ENCODE results near the gene GDF9.

Gene GDF9, protein sequence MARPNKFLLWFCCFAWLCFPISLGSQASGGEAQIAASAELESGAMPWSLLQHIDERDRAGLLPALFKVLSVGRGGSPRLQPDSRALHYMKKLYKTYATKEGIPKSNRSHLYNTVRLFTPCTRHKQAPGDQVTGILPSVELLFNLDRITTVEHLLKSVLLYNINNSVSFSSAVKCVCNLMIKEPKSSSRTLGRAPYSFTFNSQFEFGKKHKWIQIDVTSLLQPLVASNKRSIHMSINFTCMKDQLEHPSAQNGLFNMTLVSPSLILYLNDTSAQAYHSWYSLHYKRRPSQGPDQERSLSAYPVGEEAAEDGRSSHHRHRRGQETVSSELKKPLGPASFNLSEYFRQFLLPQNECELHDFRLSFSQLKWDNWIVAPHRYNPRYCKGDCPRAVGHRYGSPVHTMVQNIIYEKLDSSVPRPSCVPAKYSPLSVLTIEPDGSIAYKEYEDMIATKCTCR

DNA sequence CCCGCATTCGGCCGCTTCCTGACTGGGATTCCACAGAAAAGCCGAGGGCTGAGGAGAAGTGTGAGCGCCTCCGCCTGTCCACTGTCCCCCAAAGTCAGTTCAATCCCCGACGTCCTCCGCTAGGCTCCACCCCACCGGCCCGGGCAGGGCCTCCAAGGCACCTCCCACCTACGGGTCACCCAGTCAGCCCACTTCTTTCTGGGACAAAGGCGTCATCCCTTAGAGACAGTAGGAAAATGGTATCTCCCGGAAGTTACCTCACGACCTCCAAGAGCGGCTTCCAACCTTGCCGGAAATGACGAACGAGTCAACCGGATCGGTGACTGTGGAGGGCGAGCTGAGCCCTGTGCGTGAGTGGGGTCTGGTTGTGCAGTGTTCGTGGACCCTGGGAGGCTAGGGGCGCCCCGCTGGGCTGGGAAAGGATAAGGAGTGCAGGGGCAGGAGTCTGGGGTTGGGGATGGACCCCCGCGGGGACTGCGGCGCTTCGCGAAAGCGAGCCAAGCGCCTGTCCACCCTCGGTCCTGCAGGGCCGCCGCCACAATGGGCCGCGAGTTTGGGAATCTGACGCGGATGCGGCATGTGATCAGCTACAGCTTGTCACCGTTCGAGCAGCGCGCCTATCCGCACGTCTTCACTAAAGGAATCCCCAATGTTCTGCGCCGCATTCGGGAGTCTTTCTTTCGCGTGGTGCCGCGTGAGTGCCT is at the start of gene GDF9, which contains the start of gene UQCRQ:
TSS of gene GDF9 (minus strand) at position 128 of the 704 bp plus-strand sequence. CDS start 1,936 bp downstream, outside the sequence.
TSS of gene UQCRQ (plus strand) at position 301 of the 704 bp plus-strand sequence. CDS start at position 541, 240 bp downstream.
- DNase-seq (ENCODE audit: low spot score) = peak; percentile 99

DNA sequence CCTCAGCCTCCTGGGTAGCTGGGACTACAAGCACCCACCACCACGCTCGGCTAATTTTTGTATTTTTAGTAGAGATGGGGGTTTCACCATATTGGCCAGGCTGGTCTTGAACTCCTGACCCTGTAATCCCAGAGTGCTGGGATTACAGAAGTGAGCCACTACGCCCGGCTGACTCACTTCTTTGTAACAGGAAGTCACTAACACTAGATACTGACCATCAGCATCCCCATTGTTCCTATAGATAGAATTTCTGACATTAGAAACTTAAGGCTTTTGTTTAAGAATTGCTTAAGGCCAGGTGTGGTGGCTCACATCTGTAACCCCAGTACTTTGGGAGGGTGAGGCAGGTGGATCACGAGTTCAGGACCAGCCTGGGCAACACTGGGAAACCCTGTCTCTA is 49.4 kb upstream of the GDF9 start:
- DNase-seq (ENCODE audit: low spot score) = no peak

DNA sequence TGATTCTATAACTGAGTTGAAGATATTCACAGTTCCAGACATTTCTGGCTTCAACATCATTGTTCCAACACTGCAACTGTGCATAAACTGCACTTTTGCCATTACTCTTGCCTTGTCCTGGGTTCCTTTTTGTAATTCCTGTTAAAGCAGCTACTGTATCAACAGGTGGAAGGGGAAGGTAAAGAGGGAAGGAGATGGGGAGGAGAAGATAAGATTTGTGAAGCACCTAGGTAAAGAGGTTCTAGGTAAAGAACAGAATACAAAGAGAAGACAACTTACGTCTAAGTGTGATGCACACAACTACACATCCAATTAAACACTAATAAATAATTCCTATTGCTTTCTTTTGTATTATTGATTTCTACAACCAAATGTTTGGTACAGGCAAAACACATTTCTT is 43.4 kb upstream of the GDF9 start:
- no peak for DNase-seq (ENCODE audit: low spot score)

DNA sequence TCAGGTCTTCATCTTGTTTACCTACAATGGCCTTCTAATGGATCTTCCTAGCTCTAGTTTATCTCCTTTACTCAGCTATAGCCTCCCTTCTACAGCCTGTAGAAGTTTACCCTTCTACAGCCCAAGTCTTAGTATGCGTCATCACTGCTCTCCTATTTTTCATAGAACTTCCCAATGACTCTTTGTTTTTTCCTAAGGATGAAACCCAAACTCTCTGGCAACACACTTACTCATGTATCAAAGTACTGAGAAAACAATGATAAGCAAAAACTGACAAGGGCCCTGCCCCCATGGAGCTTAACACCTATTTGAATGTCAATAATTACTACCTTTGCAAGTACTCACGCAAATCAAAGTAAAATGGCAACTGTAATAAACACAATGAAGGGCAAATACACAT is 40.9 kb upstream of the GDF9 start:
- DNase-seq (ENCODE audit: low spot score) = no peak

DNA sequence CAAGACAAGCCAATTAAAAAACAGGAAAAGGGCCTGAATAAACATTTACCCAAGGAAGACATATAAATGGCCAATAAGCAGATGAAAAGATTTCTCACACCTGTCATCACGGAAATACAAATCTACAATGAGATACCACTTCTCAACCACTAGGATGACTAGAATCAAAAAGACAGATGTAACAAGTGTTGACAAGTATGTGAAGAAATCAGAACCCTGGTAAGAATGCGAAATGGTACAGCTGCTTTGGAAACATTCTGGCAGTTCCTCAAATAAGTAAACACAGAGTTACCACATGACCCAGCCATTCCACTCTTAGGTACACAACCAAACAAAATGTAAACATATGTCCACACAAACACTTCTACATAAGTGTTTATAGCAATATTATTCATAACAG is 39.7 kb upstream of the GDF9 start:
- DNase-seq (ENCODE audit: low spot score) = no peak

DNA sequence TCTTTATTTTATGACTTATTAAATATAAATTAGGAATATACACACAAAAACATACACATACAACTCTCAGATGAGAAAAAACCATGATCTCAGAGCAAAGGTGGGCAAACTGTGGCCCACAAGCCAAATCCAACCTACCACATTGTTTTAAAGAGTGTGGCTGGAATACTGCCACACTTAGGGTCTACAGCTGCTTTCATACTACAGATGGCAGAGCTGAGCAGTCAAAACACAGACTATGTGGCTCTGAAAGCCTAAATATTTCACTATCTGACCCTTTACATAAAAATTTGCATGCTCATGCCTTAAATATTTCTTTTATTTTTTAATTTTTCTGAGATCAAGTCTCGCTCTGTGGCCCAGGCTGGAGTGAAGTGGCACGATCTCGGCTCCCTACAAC is 35.5 kb upstream of the GDF9 start:
- DNase-seq (ENCODE audit: low spot score) = no peak

DNA sequence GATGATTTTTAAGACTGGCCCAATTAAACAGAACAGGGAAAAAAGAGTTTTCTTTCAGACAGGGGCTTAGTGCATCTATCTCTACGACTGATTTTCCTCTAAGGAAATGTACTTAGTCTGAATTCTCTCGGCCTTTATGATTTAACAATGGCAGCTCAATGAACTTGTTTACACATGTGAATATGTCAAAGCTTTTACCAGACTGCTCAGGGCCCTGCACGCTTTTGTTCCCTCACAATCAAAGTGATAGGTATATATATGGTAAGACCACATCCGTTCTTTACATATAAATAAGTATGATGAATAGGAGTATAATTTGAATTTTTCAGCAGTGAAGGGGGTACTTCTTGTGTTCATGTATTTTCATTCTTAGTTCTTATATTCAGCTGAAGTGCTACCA is 34.8 kb upstream of the GDF9 start:
- DNase-seq (ENCODE audit: low spot score) = no peak

DNA sequence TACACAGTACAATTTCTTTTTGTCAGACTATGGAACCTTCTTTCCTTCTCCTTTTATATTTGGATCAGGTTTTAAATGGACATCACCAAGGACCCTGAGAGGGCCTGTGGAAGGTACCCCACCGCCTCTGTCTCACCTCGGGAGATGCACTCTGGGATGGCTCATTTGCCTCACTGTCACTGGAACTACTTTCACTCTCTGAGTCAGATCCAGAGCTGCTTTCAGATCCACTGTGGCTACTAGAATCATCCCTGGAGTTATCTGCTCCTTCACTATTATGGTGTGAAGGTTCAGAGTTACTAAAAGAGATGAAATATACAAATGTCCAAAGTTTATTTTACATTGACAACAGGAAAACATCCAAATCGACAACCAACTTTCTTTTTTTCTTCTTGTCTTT is 31.8 kb upstream of the GDF9 start:
- DNase-seq (ENCODE audit: low spot score) = no peak

DNA sequence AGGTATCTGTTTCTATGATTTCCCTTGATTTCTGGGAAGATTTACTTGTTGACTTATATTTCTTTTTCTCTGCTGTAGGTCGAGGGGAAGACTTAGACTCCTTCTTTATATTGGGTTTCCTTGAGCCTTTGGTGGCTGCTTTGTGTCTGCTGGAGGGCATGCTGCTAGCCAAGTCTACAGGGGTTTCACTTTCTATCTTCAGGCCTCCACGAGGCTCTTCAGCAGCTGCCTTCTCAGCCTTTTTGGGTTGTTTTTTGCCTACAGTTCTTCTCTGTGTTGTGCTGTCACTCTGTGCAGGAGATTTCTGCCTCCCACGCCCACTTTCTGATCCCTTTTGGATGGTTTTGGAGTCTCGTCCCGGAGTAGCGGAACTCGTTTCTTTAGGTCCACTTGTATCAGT is 30.4 kb upstream of the GDF9 start:
- DNase-seq (ENCODE audit: low spot score) = no peak

DNA sequence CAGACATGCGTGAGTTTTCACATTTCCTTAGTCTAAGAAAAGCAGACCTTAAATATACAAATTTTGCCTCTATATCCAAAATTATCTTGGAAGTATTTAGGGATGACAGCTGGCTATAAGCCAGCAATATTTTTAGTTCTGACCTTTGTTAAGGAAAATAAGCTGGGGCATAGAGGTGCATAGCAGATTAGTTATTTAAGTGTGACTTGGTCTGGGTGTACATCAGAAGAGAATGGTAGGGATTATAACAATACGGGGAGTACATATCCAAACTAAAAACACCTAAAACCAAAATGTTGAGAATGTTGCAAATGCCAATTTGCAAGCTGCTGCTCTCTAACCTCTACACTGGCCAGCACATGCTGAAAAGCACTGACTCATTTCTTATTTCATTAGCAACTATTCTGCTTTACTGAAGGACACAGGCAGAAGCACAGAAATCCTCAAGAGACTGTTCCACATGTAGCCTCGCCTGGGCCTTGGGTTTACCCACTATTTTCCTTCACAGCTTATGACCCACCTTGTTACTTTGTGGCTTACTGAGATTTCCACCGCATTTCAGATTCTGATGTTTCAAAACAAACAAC is 29.5 kb upstream of the GDF9 start:
- DNase-seq (ENCODE audit: low spot score) = no peak

DNA sequence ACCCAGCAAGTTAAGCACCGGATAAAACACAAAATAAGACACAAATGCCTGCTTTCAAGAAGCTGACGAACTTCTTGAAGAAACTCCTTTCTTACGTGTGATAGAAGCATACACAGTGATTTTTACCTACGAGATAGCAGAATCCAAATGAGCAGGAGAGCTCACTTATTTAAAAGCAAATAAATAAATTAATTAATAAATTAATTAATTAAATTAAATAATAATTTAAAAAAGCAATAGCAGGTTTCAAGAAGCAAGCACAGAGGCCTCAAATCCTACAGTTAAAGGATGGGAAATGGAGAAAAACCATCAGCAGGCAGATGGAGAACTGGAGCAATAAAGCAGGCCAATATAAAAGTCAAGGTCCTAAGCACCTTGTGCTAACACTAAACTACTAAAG is 24.5 kb upstream of the GDF9 start:
- no peak for DNase-seq (ENCODE audit: low spot score)

DNA sequence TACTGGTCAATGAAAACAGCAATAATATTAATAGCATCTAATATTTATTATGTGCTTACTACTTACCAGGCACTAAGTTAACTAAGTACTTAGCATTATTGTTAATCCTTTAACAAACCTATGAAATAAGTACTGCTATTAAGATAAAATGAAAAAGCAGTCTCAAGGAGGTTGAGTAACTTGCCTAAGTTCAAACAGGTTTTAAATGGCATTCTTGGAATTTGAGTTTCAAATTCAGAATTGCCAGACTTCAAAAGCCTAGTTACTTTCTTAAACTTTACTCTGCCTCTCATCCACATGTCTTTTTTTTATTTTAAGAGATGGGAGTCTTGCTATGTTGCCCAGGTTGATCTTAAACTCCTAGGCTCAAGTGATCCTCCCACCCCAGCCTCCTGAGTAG is 23.2 kb upstream of the GDF9 start:
- no peak for DNase-seq (ENCODE audit: low spot score)

DNA sequence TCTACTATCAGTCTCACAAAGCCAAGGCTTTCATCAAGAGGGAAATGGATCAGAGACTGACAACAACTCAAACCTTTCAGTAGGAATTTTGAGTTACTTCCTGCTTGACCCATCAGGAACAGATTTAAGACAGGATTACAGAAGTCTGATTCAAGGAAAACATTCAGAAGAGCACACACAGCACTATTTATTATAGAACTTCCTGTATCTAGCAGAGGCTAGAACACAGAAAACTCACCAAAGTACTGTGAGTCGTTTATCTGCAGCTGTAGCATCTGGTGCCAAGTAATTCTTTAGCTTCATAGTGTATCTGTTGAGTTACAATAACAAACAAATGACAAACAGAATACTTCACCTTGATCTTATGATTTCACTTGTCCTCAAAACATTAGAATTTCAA is 21.0 kb upstream of the GDF9 start:
- no peak for DNase-seq (ENCODE audit: low spot score)

DNA sequence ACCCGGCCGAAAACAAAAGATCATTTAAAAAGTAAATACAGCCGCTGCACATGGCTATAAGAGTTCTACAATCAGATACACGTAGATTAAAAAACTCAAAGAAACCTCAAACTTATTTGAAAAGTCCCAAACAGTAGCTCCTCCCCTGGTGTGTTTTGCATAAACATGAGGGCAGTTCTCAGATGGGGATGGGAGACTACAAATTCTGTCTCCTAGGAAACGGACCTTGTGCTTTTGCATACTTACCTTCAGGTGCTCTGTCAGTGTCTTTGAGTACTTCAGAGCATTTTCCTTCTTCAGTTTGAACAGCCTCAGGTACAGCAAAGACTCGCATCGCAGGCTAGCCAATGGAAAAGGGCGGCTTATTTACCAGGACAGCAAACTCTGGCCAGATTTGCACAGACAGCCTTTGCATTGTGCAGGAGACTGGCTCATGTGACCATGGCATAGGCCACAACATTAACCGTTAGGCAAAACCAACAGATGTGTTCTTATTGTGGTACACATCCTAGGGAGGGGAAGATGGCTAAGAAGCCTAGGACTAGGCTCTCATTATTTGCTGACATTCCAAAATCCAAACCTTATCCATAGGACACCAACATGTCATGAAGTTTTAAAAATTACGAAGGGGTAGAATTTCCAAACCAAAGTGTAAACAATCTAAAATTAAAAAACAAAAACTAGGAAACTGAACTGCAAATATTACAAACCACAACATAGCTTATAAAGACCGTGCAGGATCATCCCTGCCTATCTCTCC is 20.0 kb upstream of the GDF9 start:
- no peak for DNase-seq (ENCODE audit: low spot score)

DNA sequence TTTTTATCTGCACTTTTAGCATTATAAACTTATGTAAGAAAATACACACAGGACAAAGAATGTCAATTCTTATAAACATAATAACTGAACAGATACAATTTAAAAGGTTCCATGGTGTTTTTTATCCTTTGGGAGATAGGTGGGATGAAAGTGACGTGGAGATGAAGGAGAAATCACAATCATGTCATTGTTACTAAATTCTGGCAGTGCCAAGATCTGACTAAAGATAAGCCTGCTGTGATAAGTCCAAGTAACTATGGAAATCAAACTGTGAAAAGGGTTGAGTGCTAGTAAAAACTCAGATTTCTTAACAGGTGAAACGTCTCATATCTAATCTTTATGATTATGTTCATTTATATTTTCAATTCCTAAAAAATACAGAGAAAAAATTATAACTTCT is 18.3 kb upstream of the GDF9 start:
- DNase-seq (ENCODE audit: low spot score) = no peak

DNA sequence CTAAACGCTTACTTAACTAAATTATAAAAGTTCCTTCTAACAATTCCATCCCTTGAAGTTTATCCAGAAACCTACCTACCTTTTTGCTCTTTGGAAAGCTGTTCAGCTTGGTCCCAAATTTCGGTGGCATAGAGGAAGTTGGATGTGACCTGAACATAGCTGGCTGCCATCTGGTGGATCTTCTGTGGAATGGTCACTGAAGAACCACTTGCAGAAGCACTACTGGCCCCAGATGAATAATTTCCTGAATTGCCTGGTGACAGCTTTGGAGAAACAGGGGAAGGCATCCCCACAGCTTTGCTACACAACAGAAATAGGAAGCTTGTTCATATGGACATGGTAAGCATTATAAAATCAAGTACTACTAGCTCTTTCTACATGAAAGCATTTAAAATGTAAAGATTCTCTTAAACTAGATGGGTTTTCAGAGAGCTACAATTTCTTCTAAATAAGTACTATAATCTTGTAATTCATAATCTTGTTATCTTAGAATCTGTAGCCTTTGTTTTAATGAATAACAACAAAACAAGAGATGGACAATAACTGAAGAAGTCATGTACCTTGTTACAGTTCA is 17.1 kb upstream of the GDF9 start:
- peak; percentile 55 for DNase-seq (ENCODE audit: low spot score)

DNA sequence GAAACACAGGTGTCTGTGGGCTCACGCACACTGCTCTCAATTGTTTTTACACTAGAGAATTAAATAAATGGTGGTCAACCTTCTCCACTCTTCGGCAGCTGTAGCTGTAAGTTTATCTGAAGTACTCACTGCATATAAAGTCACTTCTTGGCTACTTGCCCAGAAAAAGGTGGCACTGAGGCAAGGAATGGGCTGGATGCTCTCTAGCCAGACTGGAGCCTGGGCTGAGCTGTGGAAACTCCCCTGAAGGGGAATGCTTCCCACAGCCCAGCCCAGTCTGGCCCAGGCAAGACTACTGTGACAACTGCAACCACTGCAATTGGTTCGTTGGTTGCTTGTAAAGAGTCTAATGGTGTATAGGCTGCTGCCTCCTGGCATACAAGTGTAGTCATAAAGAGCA is 11.7 kb upstream of the GDF9 start:
- DNase-seq (ENCODE audit: low spot score) = peak; percentile 72

DNA sequence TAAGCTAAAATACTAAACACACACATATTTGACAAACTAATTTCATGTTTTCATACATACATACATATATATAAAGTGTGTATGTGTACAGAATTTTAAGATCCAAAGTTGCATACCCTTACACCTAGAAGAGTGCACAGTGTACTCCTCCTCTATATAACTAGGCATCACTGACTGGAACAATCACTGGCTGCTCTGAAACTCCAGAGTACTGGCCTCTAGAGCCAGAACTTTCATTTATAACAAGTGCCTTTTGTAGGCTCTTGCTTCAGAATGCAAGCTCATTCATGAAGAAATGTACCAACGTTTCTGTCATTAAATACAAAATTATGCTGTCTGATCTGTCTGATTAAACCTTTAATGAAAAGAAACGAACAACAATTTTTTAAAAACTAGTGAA is 11.2 kb upstream of the GDF9 start:
- no peak for DNase-seq (ENCODE audit: low spot score)

DNA sequence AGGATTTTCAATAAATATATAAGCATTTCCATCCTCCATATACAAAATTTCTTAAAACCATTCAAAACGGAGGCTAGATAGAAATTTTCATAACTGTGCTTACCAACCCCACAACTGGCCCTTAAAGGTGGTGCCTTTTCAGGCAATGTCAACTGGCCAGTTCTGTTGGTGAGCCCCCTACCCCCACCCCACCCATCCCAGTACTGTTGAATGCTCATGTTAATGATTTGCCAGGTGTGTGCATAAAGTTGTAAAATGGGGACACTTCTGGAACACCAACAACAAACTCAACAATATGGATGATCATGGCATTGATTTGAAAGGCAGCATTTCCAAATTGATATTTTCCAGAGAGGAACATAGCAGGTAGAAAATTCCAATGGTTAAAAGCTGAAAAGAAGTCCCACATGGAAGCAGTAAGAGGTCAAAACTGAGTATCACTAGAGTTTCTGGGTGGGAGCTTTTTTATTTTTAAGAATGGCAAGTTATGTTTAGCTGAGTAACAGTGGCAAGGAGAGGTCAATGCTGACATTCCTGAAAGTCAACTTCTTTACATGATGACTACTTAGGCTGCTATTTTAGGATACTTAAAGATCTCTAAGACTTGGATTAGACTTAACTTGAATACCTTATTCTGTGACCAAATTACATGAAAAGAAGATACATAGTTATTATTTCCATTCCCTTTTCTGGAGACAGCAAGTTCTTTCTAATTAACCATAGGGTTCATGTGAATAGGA is 9.9 kb upstream of the GDF9 start:
- DNase-seq (ENCODE audit: low spot score) = no peak

DNA sequence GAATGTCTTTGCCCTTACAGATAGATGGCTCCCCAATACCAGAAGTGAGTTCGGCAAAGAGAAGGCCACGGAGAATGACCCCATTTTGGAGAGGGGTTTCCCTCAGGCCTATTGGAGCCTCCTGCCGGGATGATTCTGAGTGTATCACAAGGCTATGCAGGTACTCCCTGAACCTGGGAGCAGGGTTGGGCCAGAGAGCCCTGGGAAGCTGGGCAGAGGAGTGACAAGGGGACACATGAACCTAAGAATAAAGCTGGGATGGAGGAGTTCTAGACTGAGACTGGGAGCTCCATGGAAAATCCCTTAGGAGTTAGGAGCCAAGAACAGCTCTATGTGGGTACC is 7.6 kb upstream of the GDF9 start:
- DNase-seq (ENCODE audit: low spot score) = no peak

All from hematopoietic multipotent progenitor cell treated with erythropoietin and hydrocortisone succinate and interleukin-3 and kit ligand, for 15 days (in vitro differentiated cells).